ENCODE measurements around the gene POLR3E. TPM values are rescaled to one million over a fixed set of nuclear protein-coding genes. Genes with fewer than 3 reads are reported as not detected.

POLR3E gene
- total RNA-seq, 4 donors from 2014 or later = 39.1 to 113 (median 65.1) TPM

GRCh38 chr16:22375963-22376640 is 78.9 kb downstream of the POLR3E start:
- DNase-seq = no peak
- Histone ChIP-seq H3K27ac (no peak overlapping the region), H3K4me3 (no peak overlapping the region), H3K9me3 (no peaks in the 10 kb centered on the region), H3K36me3 (no peaks in the 10 kb centered on the region), H3K4me1 (peaks cover 0 to 10% (median 1%) of the 10 kb centered on the region in 4 donors), H3K27me3 (no peaks in the 10 kb centered on the region)
- TF ChIP-seq CTCF (IDR thresholded peaks at IDR 0.05) = no peak
- no peak for TF ChIP-seq POLR2A (IDR thresholded peaks at IDR 0.05)

GRCh38 chr16:22379656-22380055 is 82.4 kb downstream of the POLR3E start:
- TF ChIP-seq CTCF (IDR thresholded peaks at IDR 0.05) (no peak), POLR2A (IDR thresholded peaks at IDR 0.05) (no peak)
- Histone ChIP-seq H3K4me1 (no peaks in the 10 kb centered on the region), H3K27me3 (no peaks in the 10 kb centered on the region), H3K27ac (no peak overlapping the region), H3K9me3 (no peaks in the 10 kb centered on the region), H3K36me3 (peaks cover 0 to 6% (median 0%) of the 10 kb centered on the region in 3 donors), H3K4me3 (no peak overlapping the region)
- no peak for DNase-seq

DNA sequence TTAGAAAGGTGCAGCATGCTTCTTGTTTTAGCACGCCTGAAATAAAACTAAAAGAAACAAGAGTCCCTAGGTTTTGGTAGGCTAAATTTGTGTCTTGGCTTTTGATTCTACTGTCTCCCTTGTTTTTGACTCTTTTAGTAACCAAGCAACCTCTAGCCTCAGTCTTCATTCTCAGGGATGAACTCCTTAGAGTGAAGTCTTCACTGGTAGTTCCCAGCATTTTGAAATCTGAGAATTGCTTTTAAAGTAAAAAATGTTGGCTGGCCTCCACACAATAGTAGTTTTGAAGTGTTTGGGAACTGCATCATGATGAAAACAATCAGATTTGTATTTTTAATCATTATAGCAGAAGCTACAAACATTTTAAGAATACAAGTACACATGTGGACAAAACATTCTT is 83.3 kb downstream of the POLR3E start:
- H3K9me3 ChIP-seq = no peaks in the 10 kb centered on the region
- TF ChIP-seq CTCF (IDR thresholded peaks at IDR 0.05) = no peak
- TF ChIP-seq POLR2A (IDR thresholded peaks at IDR 0.05) = no peak
- H3K4me3 ChIP-seq = no peak overlapping the region
- H3K27ac ChIP-seq = no peak overlapping the region
- no peaks in the 10 kb centered on the region for H3K4me1 ChIP-seq
- no peak for DNase-seq
- peaks cover 0 to 6% (median 0%) of the 10 kb centered on the region in 3 donors for H3K36me3 ChIP-seq
- no peaks in the 10 kb centered on the region for H3K27me3 ChIP-seq

GRCh38 chr16:22381392-22381791 is 84.2 kb downstream of the POLR3E start:
- no peak for TF ChIP-seq POLR2A (IDR thresholded peaks at IDR 0.05)
- no peak for TF ChIP-seq CTCF (IDR thresholded peaks at IDR 0.05)
- no peak overlapping the region for H3K27ac ChIP-seq

GRCh38 chr16:22383827-22384226 is 86.6 kb downstream of the POLR3E start:
- H3K9me3 ChIP-seq = no peaks in the 10 kb centered on the region
- no peak for TF ChIP-seq CTCF (IDR thresholded peaks at IDR 0.05)
- no peak for DNase-seq
- peaks cover 0 to 6% (median 0%) of the 10 kb centered on the region in 3 donors for H3K36me3 ChIP-seq
- no peak overlapping the region for H3K4me3 ChIP-seq
- H3K27ac ChIP-seq = no peak overlapping the region
- no peaks in the 10 kb centered on the region for H3K4me1 ChIP-seq
- H3K27me3 ChIP-seq = no peaks in the 10 kb centered on the region

More at GRCh38 chr16:22381392-22381791, 84.2 kb downstream of the POLR3E start:
- DNase-seq = no peak
- Histone ChIP-seq H3K9me3 (no peaks in the 10 kb centered on the region), H3K4me3 (no peak overlapping the region), H3K4me1 (no peaks in the 10 kb centered on the region), H3K27me3 (no peaks in the 10 kb centered on the region), H3K36me3 (peaks cover 0 to 6% (median 0%) of the 10 kb centered on the region in 3 donors)

Other genes starting within 250 kb of the POLR3E start
- under 1 TPM in 1 of 4 donors, not detected in 3; 0.18 TPM for gene VWA3A, start 204.9 kb upstream of the POLR3E start, total RNA-seq
- gene SDR42E2, start 134.9 kb upstream of the POLR3E start, total RNA-seq = not detected
- gene EEF2K, start 91.1 kb upstream of the POLR3E start, total RNA-seq = 10 to 100 TPM; 26.9 to 46.4 (median 36.1) TPM
- gene CDR2, start 77.2 kb downstream of the POLR3E start, total RNA-seq = 10 to 100 TPM; 22.7 to 38.4 (median 30.3) TPM
- 1,000 to 10,000 TPM in 1 of 4 donors, 100 to 1,000 TPM in 3; 461 to 1,380 (median 758) TPM for gene NPIPB5, start 213.5 kb downstream of the POLR3E start, total RNA-seq